Vagina (tissue), 2 donors: ENCODE data around the gene SYT5.

ENCODE experiments used
- CTCF ChIP-seq, 3 experiments: fragments of 450-650 bp in 2 of 3; fragments of 200-600 bp in 1 of 3; sonication (generic) in 1 of 3; IDR thresholded peaks; one replicate each; pipeline ENCODE4 v1.5.1; 2017 to 2019; ENCODE audit warnings: antibody characterized with exemption in 3 of 3, mild to moderate bottlenecking in 2 of 3, moderate library complexity in 2 of 3
- POLR2A ChIP-seq, 2 donors: fragments of 450-650 bp; IDR thresholded peaks; one replicate each; pipeline ENCODE4 v1.6.1; 2017; ENCODE audit warnings: antibody characterized with exemption in 2 of 2, mild to moderate bottlenecking in 2 of 2, moderate library complexity in 2 of 2

GRCh38 chr19:55134736-55135135 lies 45.4 kb downstream of the SYT5 start:
- TF ChIP-seq POLR2A (IDR thresholded peaks at IDR 0.05) (no peak), CTCF (IDR thresholded peaks at IDR 0.05) (no peak)
